Mesothelial cell of epicardium (in vitro differentiated cells): ENCODE data around the gene NXN. TPM values are rescaled to one million over a fixed set of nuclear protein-coding genes. Genes with fewer than 3 reads are reported as not detected.

Source experiments
- DNase-seq, 2 experiments: peaks; one replicate each; pipeline ENCODE4 v3.0.0; 2021; ENCODE audit warnings: low spot score in 2 of 2; ENCODE audit not compliant: unreplicated experiment in 2 of 2
- H3K27ac Mint-ChIP-seq: 2 replicates; pipeline ENCODE4 v1.8.0; 2021; ENCODE audit warnings: mixed read lengths
- H3K27me3 Mint-ChIP-seq: 2 replicates; pipeline ENCODE4 v1.8.0; 2021; ENCODE audit warnings: low read depth, mixed read lengths
- H3K36me3 Mint-ChIP-seq: 2 replicates; pipeline ENCODE4 v1.8.0; 2021; ENCODE audit warnings: mixed read lengths
- H3K4me1 Mint-ChIP-seq: 2 replicates; pipeline ENCODE4 v1.8.0; 2021; ENCODE audit warnings: mixed read lengths
- H3K4me3 Mint-ChIP-seq: 2 replicates; pipeline ENCODE4 v1.8.0; 2021; ENCODE audit warnings: mild to moderate bottlenecking, moderate library complexity, mixed read lengths
- H3K9me3 Mint-ChIP-seq: 2 replicates; pipeline ENCODE4 v1.8.0; 2021; ENCODE audit warnings: mixed read lengths
- total RNA-seq: library from RNA; stranded (reverse); gene quantifications from 3 replicates; pipeline ENCODE4 v1.2.1, GENCODE V29; 2021
- TF ChIP-seq, protein P1 (sequence below): fragments of 200-600 bp; sonication (generic); IDR thresholded peaks from one replicate; pipeline ENCODE4 v1.5.0; 2021; ENCODE audit warnings: antibody characterized with exemption; ENCODE audit not compliant: unreplicated experiment

Gene NXN
- total RNA-seq, 1 donor from 2014 or later, result 107 TPM

DNA sequence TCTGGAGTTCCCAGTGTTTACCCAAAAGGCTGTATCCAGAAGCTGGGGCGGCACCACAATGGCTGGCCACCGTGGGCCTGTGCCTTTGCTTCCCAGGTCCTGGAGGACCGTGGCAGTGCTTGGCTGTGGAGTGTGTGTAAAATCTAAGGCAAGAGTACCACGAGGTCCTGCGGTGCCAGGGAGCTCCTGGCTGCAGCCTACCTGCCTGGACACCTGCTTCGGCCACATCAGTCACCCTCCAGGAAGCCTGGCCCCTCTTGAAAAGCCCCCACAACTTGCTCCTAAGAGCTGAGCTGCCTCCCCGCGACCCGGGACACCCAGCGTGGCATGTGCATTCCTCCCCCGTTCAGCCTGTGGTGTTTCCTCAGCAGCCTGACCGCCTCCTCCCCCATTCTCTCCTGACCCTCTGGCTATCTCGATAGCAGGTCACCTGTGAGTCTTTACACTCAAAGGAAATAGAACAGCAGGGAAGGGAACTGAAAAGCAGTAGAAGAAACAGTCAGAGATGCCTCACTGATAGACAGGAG lies 25.3 kb upstream of the NXN start:
- Mint-ChIP-seq H3K27me3 (no peaks in the 10 kb centered on the region), H3K4me1 (peaks cover 28% of the 10 kb centered on the region), H3K36me3 (peaks cover 28% of the 10 kb centered on the region), H3K9me3 (no peaks in the 10 kb centered on the region), H3K4me3 (no peak overlapping the region), H3K27ac (no peak overlapping the region)
- DNase-seq, result no peak
- TF ChIP-seq, protein P1, sequence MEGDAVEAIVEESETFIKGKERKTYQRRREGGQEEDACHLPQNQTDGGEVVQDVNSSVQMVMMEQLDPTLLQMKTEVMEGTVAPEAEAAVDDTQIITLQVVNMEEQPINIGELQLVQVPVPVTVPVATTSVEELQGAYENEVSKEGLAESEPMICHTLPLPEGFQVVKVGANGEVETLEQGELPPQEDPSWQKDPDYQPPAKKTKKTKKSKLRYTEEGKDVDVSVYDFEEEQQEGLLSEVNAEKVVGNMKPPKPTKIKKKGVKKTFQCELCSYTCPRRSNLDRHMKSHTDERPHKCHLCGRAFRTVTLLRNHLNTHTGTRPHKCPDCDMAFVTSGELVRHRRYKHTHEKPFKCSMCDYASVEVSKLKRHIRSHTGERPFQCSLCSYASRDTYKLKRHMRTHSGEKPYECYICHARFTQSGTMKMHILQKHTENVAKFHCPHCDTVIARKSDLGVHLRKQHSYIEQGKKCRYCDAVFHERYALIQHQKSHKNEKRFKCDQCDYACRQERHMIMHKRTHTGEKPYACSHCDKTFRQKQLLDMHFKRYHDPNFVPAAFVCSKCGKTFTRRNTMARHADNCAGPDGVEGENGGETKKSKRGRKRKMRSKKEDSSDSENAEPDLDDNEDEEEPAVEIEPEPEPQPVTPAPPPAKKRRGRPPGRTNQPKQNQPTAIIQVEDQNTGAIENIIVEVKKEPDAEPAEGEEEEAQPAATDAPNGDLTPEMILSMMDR, result no peak

DNA sequence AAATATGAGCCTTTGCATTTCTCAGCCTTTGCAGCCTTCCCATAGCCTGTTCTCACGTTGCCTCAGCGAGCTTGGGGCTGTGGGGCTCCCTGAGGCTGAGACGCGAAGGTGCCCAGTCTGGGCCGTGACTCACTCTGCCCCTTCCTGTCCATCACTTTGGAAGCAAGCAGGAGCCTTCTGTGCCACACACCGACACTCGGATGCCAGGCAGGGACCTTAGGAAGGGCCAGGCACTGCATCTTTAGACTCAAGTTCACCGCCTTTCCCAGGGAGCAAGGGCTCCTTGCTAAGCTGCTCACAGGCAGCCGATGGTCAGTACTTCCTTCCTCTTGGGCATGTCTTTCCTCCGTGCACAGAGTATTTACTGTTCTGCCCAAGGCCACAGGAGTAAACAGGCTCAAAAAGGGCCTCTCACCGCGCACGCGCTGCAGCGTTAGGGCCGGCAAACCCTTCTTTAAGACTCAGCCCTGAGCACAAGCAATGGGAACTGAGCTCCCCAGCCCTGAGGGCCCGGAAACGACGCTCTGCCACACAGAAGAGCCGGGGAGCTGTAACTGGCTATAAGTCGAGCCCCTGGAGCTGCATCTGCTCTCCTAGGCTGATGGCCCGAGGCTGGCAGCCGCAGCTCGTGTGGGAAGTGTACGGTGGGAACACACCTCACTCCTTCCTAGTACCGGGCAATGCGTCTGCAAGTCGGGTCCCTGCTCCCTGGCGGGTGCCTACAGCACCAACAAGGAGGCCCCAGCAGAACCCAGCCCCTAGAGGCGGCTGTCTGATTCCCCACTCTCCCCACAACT lies 24.6 kb upstream of the NXN start:
- no peak overlapping the region for H3K27ac Mint-ChIP-seq
- peaks cover 30% of the 10 kb centered on the region for H3K4me1 Mint-ChIP-seq
- DNase-seq, result no peak
- no peak overlapping the region for H3K4me3 Mint-ChIP-seq
- no peaks in the 10 kb centered on the region for H3K9me3 Mint-ChIP-seq
- peaks cover 29% of the 10 kb centered on the region for H3K36me3 Mint-ChIP-seq
- TF ChIP-seq, protein P1, result no peak
- H3K27me3 Mint-ChIP-seq, result no peaks in the 10 kb centered on the region

DNA sequence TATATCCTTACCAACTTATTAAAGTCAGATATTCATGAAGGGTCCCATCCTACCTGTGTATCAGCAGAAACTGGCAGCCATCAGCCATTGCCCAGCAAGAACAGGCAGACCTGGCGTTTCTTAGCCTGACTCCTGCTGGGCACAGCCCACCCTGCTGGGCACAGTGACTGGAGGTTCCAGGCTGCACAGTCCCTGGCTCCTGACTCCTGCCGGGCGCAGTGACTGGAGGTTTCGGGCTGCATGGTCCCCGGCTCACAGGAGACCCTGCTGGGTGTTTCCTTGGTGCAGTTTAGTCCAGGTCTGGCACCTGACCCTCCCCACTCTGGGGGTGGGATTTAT lies 24.0 kb upstream of the NXN start:
- H3K27ac Mint-ChIP-seq, result peak overlapping the region; percentile 62
- H3K27me3 Mint-ChIP-seq, result no peaks in the 10 kb centered on the region
- peaks cover 29% of the 10 kb centered on the region for H3K36me3 Mint-ChIP-seq

DNA sequence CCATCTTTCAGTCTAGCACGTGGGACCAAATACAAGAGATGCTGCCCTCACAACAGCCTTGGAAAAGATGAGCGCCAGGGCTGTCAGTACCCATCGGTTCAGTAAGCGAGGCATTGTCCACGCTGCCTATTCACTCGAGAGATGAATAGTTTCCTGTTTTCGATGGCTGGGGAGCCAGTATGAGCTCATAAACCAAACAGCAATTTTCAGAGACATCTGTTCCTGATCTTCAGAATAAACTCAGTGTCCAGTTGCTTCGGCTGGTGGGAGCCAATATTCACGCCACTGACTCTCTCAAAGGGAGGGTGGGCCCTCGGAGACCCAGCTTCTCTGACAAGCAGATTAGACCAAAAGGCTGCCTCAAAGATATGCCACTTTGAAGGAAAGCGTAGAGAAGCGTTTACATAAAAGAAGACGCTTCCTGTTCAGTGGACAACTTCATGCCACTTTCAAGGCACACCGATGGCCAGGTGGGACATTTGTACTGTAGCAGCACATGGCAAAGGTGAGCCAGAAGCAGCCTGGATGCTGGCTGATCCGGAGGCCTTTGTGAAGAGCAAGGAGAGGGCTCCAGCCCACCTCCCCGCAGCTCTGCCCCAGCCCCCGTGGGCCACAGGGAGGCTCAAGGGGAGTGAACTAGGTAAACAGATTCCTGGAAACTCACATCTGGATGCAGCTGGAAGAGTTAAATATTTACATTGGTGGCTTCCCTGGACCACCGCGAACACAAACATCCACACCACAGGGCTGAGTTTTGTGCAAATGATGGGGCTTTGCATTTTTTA lies 23.4 kb upstream of the NXN start:
- Mint-ChIP-seq H3K27ac (peak overlapping the region; percentile 62), H3K4me1 (peaks cover 38% of the 10 kb centered on the region), H3K4me3 (no peak overlapping the region), H3K36me3 (peaks cover 29% of the 10 kb centered on the region), H3K9me3 (no peaks in the 10 kb centered on the region), H3K27me3 (no peaks in the 10 kb centered on the region)
- TF ChIP-seq, protein P1, result no peak
- no peak for DNase-seq

More for the DNA sequence above, 24.0 kb upstream of the NXN start:
- Mint-ChIP-seq H3K9me3 (no peaks in the 10 kb centered on the region), H3K4me3 (no peak overlapping the region), H3K4me1 (peaks cover 33% of the 10 kb centered on the region)
- TF ChIP-seq, protein P1, result no peak
- no peak for DNase-seq

DNA sequence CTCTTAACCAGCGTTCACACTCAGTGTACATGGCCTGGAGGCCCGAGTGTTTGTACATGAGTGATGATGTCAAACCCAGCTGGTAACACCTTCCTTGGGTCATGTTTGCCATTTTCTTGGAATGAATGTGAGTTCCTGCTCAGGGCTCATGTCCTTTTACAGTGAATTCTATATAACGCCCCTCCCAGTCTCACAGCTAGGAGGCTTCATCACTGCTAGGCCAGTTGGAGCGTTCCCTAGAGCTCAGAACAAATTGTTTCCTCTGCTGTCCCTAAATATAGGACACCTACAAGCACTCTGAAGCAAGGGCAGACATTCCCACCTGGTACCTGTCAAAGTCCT lies 22.8 kb upstream of the NXN start:
- TF ChIP-seq, protein P1, result no peak
- Mint-ChIP-seq H3K9me3 (no peaks in the 10 kb centered on the region), H3K27me3 (no peaks in the 10 kb centered on the region), H3K27ac (peak overlapping the region; percentile 39), H3K36me3 (peaks cover 29% of the 10 kb centered on the region), H3K4me3 (no peak overlapping the region), H3K4me1 (peaks cover 42% of the 10 kb centered on the region)
- no peak for DNase-seq
